Adrenal gland (tissue), 5 donors: ENCODE measurements around the gene DMBX1.

Source experiments
- POLR2A ChIP-seq, 2 donors: fragments of 450-650 bp; IDR thresholded peaks; one replicate each; pipeline ENCODE4 v1.6.1; 2017; ENCODE audit warnings: antibody characterized with exemption in 2 of 2, mild to moderate bottlenecking in 2 of 2, moderate library complexity in 1 of 2
- TF ChIP-seq, protein P1 (sequence below), 6 experiments: fragments of 450-650 bp in 4 of 6; fragments of 200-600 bp in 2 of 6; sonication (generic) in 1 of 6; IDR thresholded peaks; 1 replicate in 5 of 6; 2 replicates in 1 of 6; pipeline versions ENCODE4 v1.5.1 to v1.8.0; 2016 to 2021; ENCODE audit warnings: antibody characterized with exemption in 6 of 6, mild to moderate bottlenecking in 2 of 6, moderate library complexity in 1 of 6
- donor health status: DM: no; HTN: no; CAD: no.

DNA sequence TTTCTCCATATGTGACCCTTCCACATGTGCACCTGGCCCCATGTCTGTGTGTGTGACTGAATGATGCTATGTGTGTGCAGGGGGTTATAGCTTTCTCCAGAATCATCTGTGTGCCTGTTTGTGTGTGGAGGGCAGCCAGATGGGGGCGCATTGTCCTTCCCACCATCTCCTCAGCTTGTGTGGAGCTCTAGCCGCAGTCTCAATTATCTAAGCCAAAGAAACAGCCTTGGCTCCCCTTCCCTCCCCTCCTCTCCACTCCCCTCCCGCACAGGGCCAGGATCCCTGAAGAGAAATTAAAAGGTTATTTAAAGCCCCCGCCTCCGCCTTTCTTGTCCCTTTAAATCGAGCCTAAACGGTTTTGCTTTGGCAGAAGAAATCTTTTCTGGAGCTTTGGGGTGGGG, 1.8 kb upstream of the DMBX1 start:
- TF ChIP-seq, protein P1, sequence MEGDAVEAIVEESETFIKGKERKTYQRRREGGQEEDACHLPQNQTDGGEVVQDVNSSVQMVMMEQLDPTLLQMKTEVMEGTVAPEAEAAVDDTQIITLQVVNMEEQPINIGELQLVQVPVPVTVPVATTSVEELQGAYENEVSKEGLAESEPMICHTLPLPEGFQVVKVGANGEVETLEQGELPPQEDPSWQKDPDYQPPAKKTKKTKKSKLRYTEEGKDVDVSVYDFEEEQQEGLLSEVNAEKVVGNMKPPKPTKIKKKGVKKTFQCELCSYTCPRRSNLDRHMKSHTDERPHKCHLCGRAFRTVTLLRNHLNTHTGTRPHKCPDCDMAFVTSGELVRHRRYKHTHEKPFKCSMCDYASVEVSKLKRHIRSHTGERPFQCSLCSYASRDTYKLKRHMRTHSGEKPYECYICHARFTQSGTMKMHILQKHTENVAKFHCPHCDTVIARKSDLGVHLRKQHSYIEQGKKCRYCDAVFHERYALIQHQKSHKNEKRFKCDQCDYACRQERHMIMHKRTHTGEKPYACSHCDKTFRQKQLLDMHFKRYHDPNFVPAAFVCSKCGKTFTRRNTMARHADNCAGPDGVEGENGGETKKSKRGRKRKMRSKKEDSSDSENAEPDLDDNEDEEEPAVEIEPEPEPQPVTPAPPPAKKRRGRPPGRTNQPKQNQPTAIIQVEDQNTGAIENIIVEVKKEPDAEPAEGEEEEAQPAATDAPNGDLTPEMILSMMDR (IDR thresholded peaks at IDR 0.05): no peak
- TF ChIP-seq POLR2A (IDR thresholded peaks at IDR 0.05): no peak
